Peyer's patch (tissue), 4 donors: ENCODE data around the gene PXDC1.

Experiments used
- CTCF ChIP-seq, 6 experiments: fragments of 450-650 bp in 4 of 6; fragments of 200-600 bp in 2 of 6; sonication (generic) in 1 of 6; IDR thresholded peaks; one replicate each; pipeline ENCODE4 v1.5.1; 2017 to 2019; ENCODE audit warnings: antibody characterized with exemption in 6 of 6, mild to moderate bottlenecking in 3 of 6, moderate library complexity in 1 of 6
- POLR2A ChIP-seq, 2 donors: fragments of 450-650 bp; IDR thresholded peaks; one replicate each; pipeline ENCODE4 v1.5.1; 2017; ENCODE audit warnings: antibody characterized with exemption in 2 of 2, mild to moderate bottlenecking in 2 of 2, moderate library complexity in 2 of 2

GRCh38 chr6:3698021-3698420, 53.5 kb downstream of the PXDC1 start:
- TF ChIP-seq CTCF (IDR thresholded peaks at IDR 0.05) = no peak
- TF ChIP-seq POLR2A (IDR thresholded peaks at IDR 0.05) = no peak
